Ovary (tissue), 3 donors: Measurements from ENCODE around the gene TFIP11.

Source experiments
- CTCF ChIP-seq, 3 donors: fragments of 450-650 bp in 2 of 3; fragments of 200-600 bp in 1 of 3; IDR thresholded peaks; one replicate each; pipeline versions ENCODE4 v1.5.1 to v1.8.0; 2016 to 2022; ENCODE audit warnings: antibody characterized with exemption in 3 of 3, mild to moderate bottlenecking in 1 of 3
- EP300 ChIP-seq: sonication (generic); formaldehyde crosslinking; IDR thresholded peaks from one replicate; pipeline ENCODE4 v1.6.1; 2017; ENCODE audit warnings: antibody characterized with exemption
- POLR2A ChIP-seq: fragments of 450-650 bp; IDR thresholded peaks from one replicate; pipeline ENCODE4 v1.6.1; 2017; ENCODE audit warnings: antibody characterized with exemption, mild to moderate bottlenecking, moderate library complexity
- donor health status: DM: no; HTN: no; CAD: no.

GRCh38 chr22:26542831-26543230 lies 30.6 kb upstream of the TFIP11 start:
- TF ChIP-seq POLR2A: no peak
- no peak for TF ChIP-seq CTCF (IDR thresholded peaks at IDR 0.05)
- no peak for TF ChIP-seq EP300
